ENCODE data around the gene CHCHD4. TPM values are rescaled to one million over a fixed set of nuclear protein-coding genes. Genes with fewer than 3 reads are reported as not detected.

CHCHD4 gene
- total RNA-seq, 1 experiment from 2014 or later = 33.5 TPM

- H3K4me1 ChIP-seq (ENCODE audit: insufficient read depth, low read length, poor library complexity, severe bottlenecking) = no peaks in the 10 kb centered on the region
- POLR2A ChIA-PET (ENCODE audit: low non-redundant PET) = interaction anchor here (0.7 kb wide), 1 partner anchor 18 kb away, joined by 4 read pairs; no protein-coding TSS in a partner anchor
- H3K27me3 ChIP-seq (replicated peaks; ENCODE audit: insufficient read depth, low read depth, low read length, poor library complexity) = no peaks in the 10 kb centered on the region
- H3K27ac ChIP-seq (ENCODE audit: low read depth, low read length, poor library complexity, severe bottlenecking) = no peak overlapping the region
- TSS peak; percentile 30 for BruUV-seq (replicated peaks)
- peaks cover 72% of the 10 kb centered on the region for H3K36me3 ChIP-seq (ENCODE audit: insufficient read depth, low read length, poor library complexity, severe bottlenecking)
- peaks cover 3% of the 10 kb centered on the region for H3K9me3 ChIP-seq (ENCODE audit: low read depth, low read length, poor library complexity, severe bottlenecking)
- H3K4me3 ChIP-seq (ENCODE audit: low read depth, low read length, poor library complexity, severe bottlenecking) = no peak overlapping the region
- no peak for DNase-seq (ENCODE audit: low spot score)
- intact Hi-C loops (cut with micrococcal nuclease; ENCODE audit: unreplicated experiment) = no loop called here
- TF ChIP-seq EZH2 (IDR thresholded peaks at IDR 0.05; ENCODE audit: borderline replicate concordance, low read depth, low read length, poor library complexity, severe bottlenecking) (no peak), CTCF (conservative IDR thresholded peaks at IDR 0.05; ENCODE audit: low read depth, low read length) (no peak)
- CTCF ChIA-PET = no interaction called here
These were observed 33.7 kb upstream of the CHCHD4 start for GRCh38 chr3:14158370-14158769.

DNA sequence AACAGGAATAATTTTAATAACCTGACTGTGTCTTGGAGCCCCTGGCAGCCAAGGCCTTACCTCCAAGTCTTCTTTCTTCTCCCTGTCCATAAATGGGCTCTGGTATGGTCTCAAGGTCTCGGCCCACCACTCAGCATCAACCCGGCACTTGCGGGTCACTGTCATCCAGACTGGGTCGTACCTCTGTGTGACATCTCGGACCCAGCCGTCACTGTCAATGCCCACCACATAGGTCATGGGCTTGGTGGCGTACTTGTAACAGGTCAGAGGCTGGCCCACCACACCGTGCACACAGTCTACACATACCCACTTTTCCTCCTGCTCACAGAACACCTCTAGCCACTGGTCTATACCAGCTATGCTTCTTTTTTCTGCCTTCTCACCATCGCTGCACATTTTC, 33.3 kb upstream of the CHCHD4 start:
- DNase-seq (ENCODE audit: low spot score) = no peak
- peaks cover 68% of the 10 kb centered on the region for H3K36me3 ChIP-seq (ENCODE audit: insufficient read depth, low read length, poor library complexity, severe bottlenecking)
- peaks cover 3% of the 10 kb centered on the region for H3K9me3 ChIP-seq (ENCODE audit: low read depth, low read length, poor library complexity, severe bottlenecking)
- TF ChIP-seq EZH2 (IDR thresholded peaks at IDR 0.05; ENCODE audit: borderline replicate concordance, low read depth, low read length, poor library complexity, severe bottlenecking) (no peak), CTCF (conservative IDR thresholded peaks at IDR 0.05; ENCODE audit: low read depth, low read length) (no peak)
- no TSS peak for BruUV-seq (replicated peaks)
- no peak overlapping the region for H3K27ac ChIP-seq (ENCODE audit: low read depth, low read length, poor library complexity, severe bottlenecking)
- no peaks in the 10 kb centered on the region for H3K27me3 ChIP-seq (replicated peaks; ENCODE audit: insufficient read depth, low read depth, low read length, poor library complexity)
- no peak overlapping the region for H3K4me3 ChIP-seq (ENCODE audit: low read depth, low read length, poor library complexity, severe bottlenecking)
- POLR2A ChIA-PET (ENCODE audit: low non-redundant PET) = no interaction called here
- intact Hi-C loops (cut with micrococcal nuclease; ENCODE audit: unreplicated experiment) = no loop called here
- no peaks in the 10 kb centered on the region for H3K4me1 ChIP-seq (ENCODE audit: insufficient read depth, low read length, poor library complexity, severe bottlenecking)
- CTCF ChIA-PET = no interaction called here

- Histone ChIP-seq H3K4me3 (ENCODE audit: low read depth, low read length, poor library complexity, severe bottlenecking) (no peak overlapping the region), H3K27me3 (replicated peaks; ENCODE audit: insufficient read depth, low read depth, low read length, poor library complexity) (no peaks in the 10 kb centered on the region), H3K9me3 (ENCODE audit: low read depth, low read length, poor library complexity, severe bottlenecking) (peaks cover 3% of the 10 kb centered on the region), H3K27ac (ENCODE audit: low read depth, low read length, poor library complexity, severe bottlenecking) (no peak overlapping the region), H3K36me3 (ENCODE audit: insufficient read depth, low read length, poor library complexity, severe bottlenecking) (peaks cover 59% of the 10 kb centered on the region), H3K4me1 (ENCODE audit: insufficient read depth, low read length, poor library complexity, severe bottlenecking) (no peaks in the 10 kb centered on the region)
- BruUV-seq (replicated peaks) = no TSS peak
- TF ChIP-seq CTCF (conservative IDR thresholded peaks at IDR 0.05; ENCODE audit: low read depth, low read length) (no peak), EZH2 (IDR thresholded peaks at IDR 0.05; ENCODE audit: borderline replicate concordance, low read depth, low read length, poor library complexity, severe bottlenecking) (no peak)
- DNase-seq (ENCODE audit: low spot score) = no peak
- POLR2A ChIA-PET (ENCODE audit: low non-redundant PET) = no interaction called here
- intact Hi-C loops (cut with micrococcal nuclease; ENCODE audit: unreplicated experiment) = no loop called here
- CTCF ChIA-PET = no interaction called here
These were observed 32.3 kb upstream of the CHCHD4 start for GRCh38 chr3:14156843-14157561.
